Measurements from ENCODE around the gene TRIM71.

DNA sequence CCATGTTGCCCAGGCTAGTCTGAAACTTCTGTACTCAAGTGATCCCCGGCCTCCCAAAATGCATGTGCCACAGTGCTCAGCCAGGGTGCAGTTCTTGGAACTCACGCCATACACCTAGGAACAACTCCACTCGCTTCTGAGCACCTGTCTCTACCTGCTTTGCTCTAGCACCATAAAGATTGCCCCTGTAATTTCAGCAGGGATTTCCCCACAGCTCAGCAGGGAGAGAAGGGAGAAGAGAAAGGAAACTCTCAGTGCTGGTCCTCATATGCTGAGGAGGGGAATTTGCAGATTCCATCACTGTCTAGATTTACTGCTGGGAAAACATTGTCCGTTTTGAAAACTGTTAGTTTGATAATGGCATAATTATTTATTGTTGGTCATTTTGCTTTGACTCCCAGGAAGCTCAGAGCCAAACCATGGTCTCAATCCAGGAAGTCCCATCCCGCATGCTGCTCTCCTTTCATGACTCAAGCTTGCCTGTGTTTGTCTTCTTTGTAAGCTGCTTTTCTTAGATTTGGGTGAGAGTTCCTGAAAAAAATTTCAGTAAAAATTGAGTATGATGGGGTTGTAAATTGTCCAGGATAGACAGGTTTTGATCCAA is 24.2 kb downstream of the TRIM71 start:
- TF ChIP-seq POLR2A (IDR thresholded peaks at IDR 0.05; ENCODE audit: low read depth, low read length) (no peak), TAF1 (IDR thresholded peaks at IDR 0.05; ENCODE audit: borderline replicate concordance, low read depth, low read length) (no peak), POLR2AphosphoS5 (IDR thresholded peaks at IDR 0.05; ENCODE audit: low read depth, low read length) (no peak)
